GM18867 (cell line): Measurements from ENCODE around the gene PTGDR.

Experiments used
- ATAC-seq: cut with Tn5 transposase; IDR thresholded peaks from one replicate; pipeline ENCODE4 v1.9.1; 2021; ENCODE audit warnings: mild to moderate bottlenecking, moderate library complexity; ENCODE audit not compliant: unreplicated experiment

PTGDR gene

GRCh38 chr14:52262600-52262999, 4.9 kb upstream of the PTGDR start:
- no peak for ATAC-seq

GRCh38 chr14:52263190-52263589, 4.3 kb upstream of the PTGDR start:
- no peak for ATAC-seq

DNA sequence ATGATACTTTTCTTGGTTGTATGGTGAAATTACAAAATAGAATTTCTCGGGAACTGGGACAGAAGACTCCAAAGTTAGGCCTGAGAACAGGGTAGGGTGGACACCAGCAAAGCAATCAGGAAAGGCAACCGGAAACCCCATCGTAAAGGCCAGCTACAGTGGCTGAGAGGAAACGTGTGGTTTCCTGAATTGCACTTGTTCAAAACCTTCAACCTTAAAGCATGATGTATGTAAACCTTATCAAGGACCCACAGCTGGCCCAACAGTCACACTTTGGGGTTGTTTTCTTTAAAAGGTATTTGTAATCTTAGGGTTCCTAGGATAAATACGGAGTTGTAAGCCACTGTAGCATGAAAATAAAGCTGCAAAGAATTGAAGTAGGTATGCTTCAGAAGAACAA, 2.2 kb upstream of the PTGDR start:
- no peak for ATAC-seq

DNA sequence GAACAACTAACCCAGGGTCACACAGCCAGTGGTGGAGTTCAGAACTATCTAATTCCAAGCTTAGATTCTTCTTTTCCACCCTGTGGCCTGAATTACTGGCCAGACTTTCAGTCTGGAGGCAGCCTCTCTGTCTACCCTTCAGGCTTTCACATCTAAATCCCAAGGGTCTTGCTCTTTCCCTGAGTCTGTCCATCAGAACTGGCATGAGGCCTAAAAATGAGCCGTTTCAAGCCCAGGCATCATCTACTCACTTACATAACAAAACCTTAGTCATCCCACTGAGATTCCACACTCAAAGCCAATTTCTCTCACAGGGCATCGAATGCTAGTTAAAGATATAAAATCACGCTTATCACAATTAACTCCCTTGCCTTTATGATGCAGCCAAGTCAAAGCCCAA, 1.3 kb upstream of the PTGDR start:
- ATAC-seq, result no peak

DNA sequence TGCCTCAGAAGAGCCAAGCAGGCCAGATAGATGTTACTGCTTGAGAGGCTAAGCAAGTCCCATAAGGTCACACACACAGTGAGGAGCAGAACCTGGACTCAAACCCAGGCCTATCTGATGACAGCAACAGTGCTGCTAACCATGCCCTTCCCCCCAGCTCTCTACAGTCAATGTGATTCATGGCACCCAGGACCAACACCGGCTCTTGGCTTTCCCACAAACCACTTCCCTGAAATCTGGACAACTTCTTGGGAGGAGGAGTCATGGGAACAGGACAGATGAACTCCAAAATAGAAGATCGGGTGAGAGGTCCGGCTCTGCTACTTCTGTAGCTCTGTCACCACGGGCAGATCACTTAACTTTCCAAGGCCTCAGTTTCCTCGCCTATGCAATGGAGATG, 716 bp upstream of the PTGDR start:
- no peak for ATAC-seq

GRCh38 chr14:52268279-52269061, 972 bp downstream of the PTGDR start:
- ATAC-seq, result no peak

GRCh38 chr14:52269100-52269499, 1.6 kb downstream of the PTGDR start:
- ATAC-seq, result no peak

GRCh38 chr14:52269982-52270381, 2.5 kb downstream of the PTGDR start:
- ATAC-seq, result no peak

DNA sequence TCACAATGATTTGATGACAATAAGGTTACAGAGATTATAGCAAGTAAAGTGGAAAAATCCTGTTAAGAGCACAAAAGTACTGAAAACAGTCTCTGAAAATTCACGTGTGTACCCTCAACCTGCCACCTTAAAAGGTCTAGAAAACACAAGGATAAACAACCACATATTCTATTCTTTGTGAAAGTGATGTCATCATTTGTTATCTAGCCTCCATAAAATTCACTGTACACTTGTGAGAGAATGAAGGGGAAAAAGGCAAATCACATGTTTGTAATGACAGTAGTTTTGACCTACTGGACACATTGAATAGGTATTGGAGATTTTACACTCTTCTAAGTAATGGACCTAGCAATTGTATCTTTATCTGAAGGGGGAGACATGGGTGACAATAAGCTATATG, 4.0 kb downstream of the PTGDR start:
- no peak for ATAC-seq

DNA sequence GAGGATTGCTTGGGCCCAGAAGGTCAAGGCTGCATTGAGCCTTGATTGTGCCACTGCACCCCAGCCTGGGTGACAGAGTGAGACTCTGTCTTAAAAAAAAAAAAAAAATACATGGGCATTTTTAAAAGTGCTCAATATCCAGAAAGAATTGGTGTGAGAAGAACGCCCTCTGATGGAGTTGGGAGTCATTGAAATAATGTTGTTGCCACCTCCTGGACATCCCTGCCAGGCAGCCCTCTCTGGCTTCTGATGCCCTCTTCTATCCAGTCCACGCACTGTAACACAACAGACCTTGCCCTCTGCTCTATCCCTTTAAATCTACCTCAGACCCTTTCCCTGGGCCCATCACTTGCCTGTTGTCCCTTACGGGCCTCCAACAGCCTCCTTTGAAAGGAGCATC, 4.9 kb downstream of the PTGDR start:
- ATAC-seq, result no peak

DNA sequence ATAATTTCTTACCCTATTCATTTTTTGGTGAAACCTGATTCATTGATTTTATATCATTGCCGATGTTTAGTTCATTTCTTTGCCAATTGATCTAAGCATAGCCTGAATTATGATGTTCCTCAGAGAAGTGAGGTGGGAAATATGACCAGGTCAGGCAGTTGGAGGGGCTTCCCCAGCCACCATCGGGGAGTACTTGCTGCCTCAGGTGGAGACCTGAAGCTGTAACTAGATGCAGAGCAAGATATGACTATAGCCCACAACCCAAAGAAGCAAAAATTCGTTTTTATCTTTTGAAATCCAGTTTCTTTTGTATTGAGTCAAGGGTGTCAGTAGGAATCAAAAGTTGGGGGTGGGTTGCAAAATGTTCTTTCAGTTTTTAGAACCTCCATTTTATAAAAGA, 7.9 kb downstream of the PTGDR start:
- ATAC-seq, result no peak

GRCh38 chr14:52277552-52277951, 10.1 kb downstream of the PTGDR start:
- no peak for ATAC-seq

- ATAC-seq, result no peak
Measured at GRCh38 chr14:52279408-52279807, 11.9 kb downstream of the PTGDR start.

GRCh38 chr14:52283099-52283498, 15.6 kb downstream of the PTGDR start:
- ATAC-seq, result no peak

GRCh38 chr14:52286661-52287649, 19.5 kb downstream of the PTGDR start:
- ATAC-seq, result no peak

GRCh38 chr14:52296378-52296777, 28.9 kb downstream of the PTGDR start:
- ATAC-seq, result no peak

DNA sequence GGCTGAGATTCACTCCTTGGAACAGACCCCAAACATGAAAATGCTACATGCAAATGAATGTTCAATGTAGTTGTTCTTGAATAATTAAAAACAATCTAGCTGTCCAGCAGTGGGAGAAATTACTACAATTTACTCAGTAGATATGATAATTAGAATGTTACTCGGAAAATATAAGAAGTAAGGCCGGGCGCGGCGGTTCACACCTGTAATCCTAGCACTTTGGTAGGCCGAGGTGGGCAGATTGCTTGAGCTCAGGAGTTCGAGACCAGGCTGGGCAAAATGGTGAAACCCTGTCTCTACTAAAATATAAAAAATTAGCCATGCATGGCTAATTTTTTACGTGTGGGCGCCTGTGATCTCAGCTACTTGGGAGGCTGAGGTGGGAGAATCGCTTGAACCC, 31.3 kb downstream of the PTGDR start:
- no peak for ATAC-seq

- ATAC-seq, result peak; percentile 70
Measured at GRCh38 chr14:52299692-52300278, 32.3 kb downstream of the PTGDR start.

DNA sequence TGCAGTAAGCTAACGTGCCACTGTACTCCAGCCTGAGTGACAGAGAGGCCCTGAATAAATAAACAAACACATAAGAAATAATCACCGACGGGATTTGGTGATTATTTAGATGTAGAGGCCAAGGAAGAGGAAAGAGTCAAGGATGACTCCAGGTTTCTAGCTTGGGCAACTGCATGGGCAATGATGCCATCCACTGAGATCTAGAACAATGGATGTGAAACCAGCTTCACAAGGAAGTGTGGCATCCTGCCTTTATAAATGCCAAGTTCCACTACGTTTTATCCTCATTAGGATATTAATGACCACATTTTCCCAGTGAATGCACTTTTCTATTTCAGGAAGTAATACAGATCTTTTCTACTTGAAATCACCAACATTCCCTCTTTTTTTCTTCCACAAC, 35.7 kb downstream of the PTGDR start:
- ATAC-seq, result no peak

- ATAC-seq, result no peak
Measured at GRCh38 chr14:52304248-52304904, 36.9 kb downstream of the PTGDR start.

- ATAC-seq, result no peak
Measured at GRCh38 chr14:52305014-52305413, 37.5 kb downstream of the PTGDR start.
